HCT116 (cell line): ENCODE measurements around the gene MTHFD2.

Source experiments
- ATF3 ChIP-seq: IDR thresholded peaks from 2 replicates; pipeline ENCODE4 v1.6.1; 2012
- CTCF ChIP-seq, 3 experiments: fragments of 200-600 bp in 1 of 3; sonication (generic) in 1 of 3; IDR thresholded peaks in 2 of 3; conservative IDR thresholded peaks in 1 of 3; 2 replicates each; pipeline ENCODE4 v1.5.1; 2012 to 2017; ENCODE audit warnings: low read depth in 2 of 3, low read length in 2 of 3, antibody characterized with exemption in 1 of 3, borderline replicate concordance in 1 of 3, control low read depth in 1 of 3, mild to moderate bottlenecking in 1 of 3, mixed read lengths in 1 of 3, mixed run types in 1 of 3, moderate library complexity in 1 of 3; ENCODE audit not compliant: insufficient read depth in 1 of 3
- ELF1 ChIP-seq: IDR thresholded peaks from 2 replicates; pipeline ENCODE4 v1.6.1; 2012; ENCODE audit warnings: low read depth, borderline replicate concordance
- EZH2 ChIP-seq: fragments of 200-600 bp; sonication (generic); IDR thresholded peaks from 2 replicates; pipeline ENCODE4 v1.6.1; 2017; ENCODE audit warnings: antibody characterized with exemption, mixed run types
- POLR2A ChIP-seq: IDR thresholded peaks from 2 replicates; pipeline ENCODE4 v1.7.0; 2011; ENCODE audit warnings: borderline replicate concordance; ENCODE audit not compliant: insufficient read depth, insufficient read length; ENCODE audit errors: extremely low read depth
- POLR2AphosphoS5 ChIP-seq: IDR thresholded peaks from 2 replicates; pipeline ENCODE4 v1.6.1; 2011; ENCODE audit warnings: mild to moderate bottlenecking, low read depth, low read length, moderate library complexity
- SIN3A ChIP-seq: IDR thresholded peaks from 2 replicates; pipeline ENCODE4 v1.6.1; 2012; ENCODE audit warnings: low read depth
- SRF ChIP-seq: IDR thresholded peaks from 2 replicates; pipeline ENCODE4 v1.6.1; 2012; ENCODE audit warnings: low read depth
- TCF7L2 ChIP-seq: IDR thresholded peaks from 2 replicates; pipeline ENCODE4 v1.7.0; 2011; ENCODE audit warnings: borderline replicate concordance, inconsistent platforms; ENCODE audit not compliant: insufficient read depth, insufficient read length; ENCODE audit errors: extremely low read depth
- YY1 ChIP-seq: IDR thresholded peaks from 2 replicates; pipeline ENCODE4 v1.6.1; 2011; ENCODE audit warnings: low read length, low read depth, moderate library complexity, mild to moderate bottlenecking; ENCODE audit not compliant: insufficient replicate concordance; ENCODE audit errors: extremely low read depth
- ZNF274 ChIP-seq: fragments of 200-500 bp; sonication (Bioruptor generic); IDR thresholded peaks from 2 replicates; pipeline ENCODE4 v1.6.1; 2014; ENCODE audit warnings: mild to moderate bottlenecking, low read depth, low read length, inconsistent platforms

- TF ChIP-seq CTCF (IDR thresholded peaks at IDR 0.05 in 2 of 3, conservative IDR thresholded peaks at IDR 0.05 in 1 of 3; ENCODE audit: borderline replicate concordance in 1 of 3, insufficient read depth in 1 of 3, low read depth in 2 of 3, low read length in 2 of 3) (no peak), YY1 (no peak), POLR2A (no peak), EZH2 (no peak), ZNF274 (no peak), SRF (no peak), SIN3A (no peak), ATF3 (no peak), TCF7L2 (no peak), ELF1 (no peak), POLR2AphosphoS5 (no peak)
These were observed 6.0 kb downstream of the MTHFD2 start for GRCh38 chr2:74204436-74204835.
